Nephron (organoid): ENCODE data around the gene HEBP2.
"Not testable (repeated sequence)": the region's sequence is repeated elsewhere in the genome, so short reads cannot be mapped to it uniquely, and the experiment has no call there.

Experiments
- H3K27ac Mint-ChIP-seq, 3 experiments: 2 replicates each; pipeline ENCODE4 v1.8.0; 2020; ENCODE audit warnings: mixed read lengths in 3 of 3, mild to moderate bottlenecking in 2 of 3, moderate library complexity in 1 of 3
- H3K27me3 Mint-ChIP-seq: 2 replicates; pipeline ENCODE4 v1.8.0; 2021; ENCODE audit warnings: low read depth, mild to moderate bottlenecking, moderate library complexity, mixed read lengths
- H3K36me3 Mint-ChIP-seq: 2 replicates; pipeline ENCODE4 v1.8.0; 2020; ENCODE audit warnings: low read depth, mixed read lengths
- H3K4me1 Mint-ChIP-seq: 2 replicates; pipeline ENCODE4 v1.8.0; 2020; ENCODE audit warnings: mixed read lengths
- H3K4me3 Mint-ChIP-seq, 3 experiments: 2 replicates each; pipeline ENCODE4 v1.8.0; 2020; ENCODE audit warnings: mild to moderate bottlenecking in 3 of 3, mixed read lengths in 3 of 3, moderate library complexity in 2 of 3
- H3K9me3 Mint-ChIP-seq: 2 replicates; pipeline ENCODE4 v1.8.0; 2020; ENCODE audit warnings: mixed read lengths
- CTCF ChIP-seq, 3 experiments: fragments of 200-600 bp; sonication (generic); IDR thresholded peaks; one replicate each; pipeline ENCODE4 v1.5.0; 2021; ENCODE audit warnings: antibody characterized with exemption in 3 of 3; ENCODE audit not compliant: unreplicated experiment in 3 of 3

The HEBP2 gene

GRCh38 chr6:138424004-138424904 lies 20.2 kb downstream of the HEBP2 start:
- Mint-ChIP-seq H3K4me1 (peaks cover 8% of the 10 kb centered on the region), H3K9me3 (no peaks in the 10 kb centered on the region), H3K27me3 (no peaks in the 10 kb centered on the region), H3K27ac (no peak overlapping the region), H3K4me3 (no peak overlapping the region), H3K36me3 (peaks cover 41% of the 10 kb centered on the region)
- TF ChIP-seq CTCF (IDR thresholded peaks at IDR 0.05; ENCODE audit: unreplicated experiment in 3 of 3) = no peak

- not testable (repeated sequence) for H3K9me3 Mint-ChIP-seq, H3K4me3 Mint-ChIP-seq, H3K27me3 Mint-ChIP-seq
- H3K27ac Mint-ChIP-seq = peak overlapping the region in 1 of 3 experiments; percentile 4
- peaks cover 33% of the 10 kb centered on the region for H3K36me3 Mint-ChIP-seq
- H3K4me1 Mint-ChIP-seq = peaks cover 18% of the 10 kb centered on the region
Measured at GRCh38 chr6:138425256-138425655, 21.2 kb downstream of the HEBP2 start.

GRCh38 chr6:138426500-138427123 lies 22.6 kb downstream of the HEBP2 start:
- no peaks in the 10 kb centered on the region for H3K9me3 Mint-ChIP-seq
- peaks cover 28% of the 10 kb centered on the region for H3K4me1 Mint-ChIP-seq
- H3K4me3 Mint-ChIP-seq = no peak overlapping the region
- H3K27ac Mint-ChIP-seq = no peak overlapping the region
- TF ChIP-seq CTCF (IDR thresholded peaks at IDR 0.05; ENCODE audit: unreplicated experiment in 3 of 3) = no peak
- H3K36me3 Mint-ChIP-seq = peaks cover 22% of the 10 kb centered on the region
- no peaks in the 10 kb centered on the region for H3K27me3 Mint-ChIP-seq

GRCh38 chr6:138427701-138428100 lies 23.7 kb downstream of the HEBP2 start:
- no peaks in the 10 kb centered on the region for H3K27me3 Mint-ChIP-seq
- peaks cover 28% of the 10 kb centered on the region for H3K4me1 Mint-ChIP-seq
- H3K27ac Mint-ChIP-seq = no peak overlapping the region
- H3K36me3 Mint-ChIP-seq = peaks cover 16% of the 10 kb centered on the region
- no peak for TF ChIP-seq CTCF (IDR thresholded peaks at IDR 0.05; ENCODE audit: unreplicated experiment in 3 of 3)
- H3K9me3 Mint-ChIP-seq = no peaks in the 10 kb centered on the region
- H3K4me3 Mint-ChIP-seq = no peak overlapping the region

- no peak overlapping the region for H3K4me3 Mint-ChIP-seq
- TF ChIP-seq CTCF (IDR thresholded peaks at IDR 0.05; ENCODE audit: unreplicated experiment in 3 of 3) = peak; percentile 56 to 75 (median 63)
- H3K27ac Mint-ChIP-seq = peak overlapping the region; percentile 2 to 14 (median 3)
- H3K36me3 Mint-ChIP-seq = peaks cover 11% of the 10 kb centered on the region
- H3K27me3 Mint-ChIP-seq = no peaks in the 10 kb centered on the region
- peaks cover 28% of the 10 kb centered on the region for H3K4me1 Mint-ChIP-seq
- no peaks in the 10 kb centered on the region for H3K9me3 Mint-ChIP-seq
Measured at GRCh38 chr6:138428944-138429598, 25.0 kb downstream of the HEBP2 start.

GRCh38 chr6:138429761-138430160 lies 25.7 kb downstream of the HEBP2 start:
- H3K4me1 Mint-ChIP-seq = peaks cover 28% of the 10 kb centered on the region
- no peak for TF ChIP-seq CTCF (IDR thresholded peaks at IDR 0.05; ENCODE audit: unreplicated experiment in 3 of 3)
- no peak overlapping the region for H3K4me3 Mint-ChIP-seq
- peaks cover 5% of the 10 kb centered on the region for H3K36me3 Mint-ChIP-seq
- peak overlapping the region in 1 of 3 experiments; percentile 14 for H3K27ac Mint-ChIP-seq
- H3K27me3 Mint-ChIP-seq = no peaks in the 10 kb centered on the region
- H3K9me3 Mint-ChIP-seq = no peaks in the 10 kb centered on the region
